Upper lobe of left lung (tissue), 4 donors: ENCODE measurements around the gene CLDN7.

ENCODE experiments used
- CTCF ChIP-seq, 6 experiments: fragments of 450-650 bp in 4 of 6; fragments of 200-600 bp in 2 of 6; sonication (generic) in 2 of 6; IDR thresholded peaks; one replicate each; pipeline ENCODE4 v1.5.1; 2016 to 2019; ENCODE audit warnings: antibody characterized with exemption in 6 of 6
- POLR2A ChIP-seq, 4 donors: fragments of 450-650 bp; IDR thresholded peaks; one replicate each; pipeline ENCODE4 v1.5.1; 2016 to 2017; ENCODE audit warnings: antibody characterized with exemption in 4 of 4, mild to moderate bottlenecking in 2 of 4
- POLR2AphosphoS5 ChIP-seq, 2 donors: sonication (generic); formaldehyde crosslinking; IDR thresholded peaks; one replicate each; pipeline ENCODE4 v1.5.1; 2017; ENCODE audit warnings: antibody characterized with exemption in 2 of 2

GRCh38 chr17:7234083-7234951 lies 28.0 kb downstream of the CLDN7 start, which contains the start of gene DVL2:
- TF ChIP-seq POLR2A (IDR thresholded peaks at IDR 0.05) (peak in 3 of 4 donors; percentile 59 to 89 (median 78)), POLR2AphosphoS5 (IDR thresholded peaks at IDR 0.05) (peak; percentile 90 to 92), CTCF (IDR thresholded peaks at IDR 0.05) (peak in 3 of 6 experiments; percentile 24 to 51 (median 35))
